ENCODE data around the gene C1orf21. TPM values are rescaled to one million over a fixed set of nuclear protein-coding genes. Genes with fewer than 3 reads are reported as not detected.

The C1orf21 gene
- polyA plus RNA-seq, 1 of the 3 experiments (the other 2 are of a cell fraction), result 4.8 TPM

- Histone ChIP-seq H3K27me3 (ENCODE audit: insufficient read depth) (no peaks in the 10 kb centered on the region), H3K36me3 (replicated peaks in 1 of 2; ENCODE audit: control insufficient read depth in 1 of 2, insufficient read depth in 2 of 2, low read length in 1 of 2) (no peaks in the 10 kb centered on the region), H3K4me1 (ENCODE audit: control insufficient read depth in 1 of 2, insufficient read depth in 2 of 2, low read depth in 1 of 2, low read length in 1 of 2) (no peaks in the 10 kb centered on the region; a peak in 1 of 4 replicates), H4K20me1 (ENCODE audit: insufficient read depth) (no peaks in the 10 kb centered on the region), H3K9ac (no peak overlapping the region), H2AFZ (ENCODE audit: low read depth) (no peak overlapping the region), H3F3A (replicated peaks; ENCODE audit: insufficient read depth) (no peaks in the 10 kb centered on the region), H3K9me3 (no peaks in the 10 kb centered on the region), H3K4me2 (no peak overlapping the region), H3K79me2 (ENCODE audit: insufficient read depth) (no peaks in the 10 kb centered on the region), H3K9me2 (no peaks in the 10 kb centered on the region), H3K4me3 (ENCODE audit: low read depth in 2 of 2, low read length in 1 of 2) (no peak overlapping the region), H3K27ac (ENCODE audit: low read depth in 2 of 2, low read length in 1 of 2) (no peak overlapping the region)
- TF ChIP-seq USF1 (IDR thresholded peaks at IDR 0.05; ENCODE audit: borderline replicate concordance, low read depth) (no peak), PBX3 (IDR thresholded peaks at IDR 0.05) (no peak), IRF3 (IDR thresholded peaks at IDR 0.05; ENCODE audit: low read depth, low read length) (no peak), JUND (IDR thresholded peaks at IDR 0.05) (no peak), RCOR1 (IDR thresholded peaks at IDR 0.05; ENCODE audit: low read length) (no peak)
- POLR2A ChIA-PET, result no interaction called here
- CTCF ChIA-PET, result no interaction called here
- WGBS (ENCODE audit: low lambda C conversion rate), result 84% methylated on average over 8 of the region's 8 CpGs
- no peak for DNase-seq
These were observed 245.8 kb downstream of the C1orf21 start for GRCh38 chr1:184632415-184633175.

GRCh38 chr1:184633785-184634184 lies 247.0 kb downstream of the C1orf21 start:
- Histone ChIP-seq H3F3A (replicated peaks; ENCODE audit: insufficient read depth) (no peaks in the 10 kb centered on the region), H3K4me2 (no peak overlapping the region), H3K27me3 (ENCODE audit: insufficient read depth) (no peaks in the 10 kb centered on the region), H3K4me3 (ENCODE audit: low read depth in 2 of 2, low read length in 1 of 2) (no peak overlapping the region), H3K79me2 (ENCODE audit: insufficient read depth) (no peaks in the 10 kb centered on the region), H3K36me3 (replicated peaks in 1 of 2; ENCODE audit: control insufficient read depth in 1 of 2, insufficient read depth in 2 of 2, low read length in 1 of 2) (no peaks in the 10 kb centered on the region), H4K20me1 (ENCODE audit: insufficient read depth) (no peaks in the 10 kb centered on the region), H3K27ac (ENCODE audit: low read depth in 2 of 2, low read length in 1 of 2) (no peak overlapping the region), H2AFZ (ENCODE audit: low read depth) (no peak overlapping the region), H3K9me2 (no peaks in the 10 kb centered on the region), H3K9me3 (no peaks in the 10 kb centered on the region), H3K9ac (no peak overlapping the region), H3K4me1 (ENCODE audit: control insufficient read depth in 1 of 2, insufficient read depth in 2 of 2, low read depth in 1 of 2, low read length in 1 of 2) (no peaks in the 10 kb centered on the region; a peak in 1 of 4 replicates)
- ChIA-PET POLR2A (no interaction called here), CTCF (no interaction called here)
- 81% methylated on average over 4 of the region's 4 CpGs for WGBS (ENCODE audit: low lambda C conversion rate)
- no peak for DNase-seq
- no peak for TF ChIP-seq TAF1 (IDR thresholded peaks at IDR 0.05; ENCODE audit: borderline replicate concordance, low read depth, low read length)
- TF ChIP-seq, protein P1, sequence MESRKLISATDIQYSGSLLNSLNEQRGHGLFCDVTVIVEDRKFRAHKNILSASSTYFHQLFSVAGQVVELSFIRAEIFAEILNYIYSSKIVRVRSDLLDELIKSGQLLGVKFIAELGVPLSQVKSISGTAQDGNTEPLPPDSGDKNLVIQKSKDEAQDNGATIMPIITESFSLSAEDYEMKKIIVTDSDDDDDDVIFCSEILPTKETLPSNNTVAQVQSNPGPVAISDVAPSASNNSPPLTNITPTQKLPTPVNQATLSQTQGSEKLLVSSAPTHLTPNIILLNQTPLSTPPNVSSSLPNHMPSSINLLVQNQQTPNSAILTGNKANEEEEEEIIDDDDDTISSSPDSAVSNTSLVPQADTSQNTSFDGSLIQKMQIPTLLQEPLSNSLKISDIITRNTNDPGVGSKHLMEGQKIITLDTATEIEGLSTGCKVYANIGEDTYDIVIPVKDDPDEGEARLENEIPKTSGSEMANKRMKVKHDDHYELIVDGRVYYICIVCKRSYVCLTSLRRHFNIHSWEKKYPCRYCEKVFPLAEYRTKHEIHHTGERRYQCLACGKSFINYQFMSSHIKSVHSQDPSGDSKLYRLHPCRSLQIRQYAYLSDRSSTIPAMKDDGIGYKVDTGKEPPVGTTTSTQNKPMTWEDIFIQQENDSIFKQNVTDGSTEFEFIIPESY (IDR thresholded peaks at IDR 0.05; ENCODE audit: borderline replicate concordance, low read depth), result no peak
- TF ChIP-seq ELF1 (IDR thresholded peaks at IDR 0.05), result no peak

Measured in SK-N-SH (cell line).